OCI-LY3 (cell line): ENCODE data around the gene EDAR.

Experiments
- H2AFZ ChIP-seq: fragments of 200-600, 300-600 bp; shearing (Covaris generic); 2 replicates; pipeline ENCODE4 v1.6.0; 2014; ENCODE audit warnings: antibody characterized with exemption, low read depth, low read length
- H3K27ac ChIP-seq: fragments of 200-600, 300-600 bp; sonication (generic); 2 replicates; pipeline ENCODE4 v1.5.1; 2014; ENCODE audit warnings: mild to moderate bottlenecking, low read length, moderate library complexity, mixed read lengths
- H3K27me3 ChIP-seq: fragments of 200-600, 300-600 bp; sonication (generic); 2 replicates; pipeline ENCODE4 v1.6.1; 2014; ENCODE audit warnings: low read depth, low read length, mixed read lengths
- H3K36me3 ChIP-seq: fragments of 200-600, 300-600 bp; sonication (generic); replicated peaks from 2 replicates; pipeline ENCODE3; 2014; ENCODE audit warnings: low read depth, low read length, mixed read lengths
- H3K4me1 ChIP-seq: fragments of 300-600, 200-600 bp; sonication (generic); 2 replicates; pipeline ENCODE4 v1.6.1; 2014; ENCODE audit warnings: low read length, mixed read lengths
- H3K4me2 ChIP-seq: fragments of 200-600, 300-600 bp; sonication (generic); 2 replicates; pipeline ENCODE4 v1.6.1; 2014; ENCODE audit warnings: low read length, mixed read lengths
- H3K4me3 ChIP-seq: fragments of 300-600, 200-600 bp; sonication (generic); 2 replicates; pipeline ENCODE4 v1.5.1; 2014; ENCODE audit warnings: antibody characterized with exemption, mild to moderate bottlenecking, low read length, moderate library complexity
- H3K79me2 ChIP-seq: fragments of 300-600, 200-600 bp; shearing (Covaris generic); 2 replicates; pipeline ENCODE4 v1.6.1; 2014; ENCODE audit warnings: mild to moderate bottlenecking, low read length, mixed read lengths
- H3K9ac ChIP-seq: fragments of 300-600, 200-600 bp; shearing (Covaris generic); 2 replicates; pipeline ENCODE4 v1.6.0; 2014; ENCODE audit warnings: mild to moderate bottlenecking, low read length, moderate library complexity
- H3K9me3 ChIP-seq: fragments of 200-600, 300-600 bp; shearing (Covaris generic); 2 replicates; pipeline ENCODE4 v1.6.1; 2014; ENCODE audit warnings: low read length, mixed read lengths; ENCODE audit not compliant: insufficient read depth
- H4K20me1 ChIP-seq: fragments of 200-600, 300-600 bp; sonication (generic); 2 replicates; pipeline ENCODE4 v1.6.1; 2016; ENCODE audit warnings: low read length, mixed read lengths; ENCODE audit not compliant: insufficient read depth
- CTCF ChIP-seq: fragments of 200-600, 300-600 bp; sonication (generic); IDR thresholded peaks from 2 replicates; pipeline ENCODE4 v1.5.1; 2014; ENCODE audit warnings: antibody characterized with exemption, low read length, low read depth
- EZH2phosphoT487 ChIP-seq: fragments of 200-600 bp; shearing (Covaris generic); IDR thresholded peaks from 2 replicates; pipeline ENCODE4 v1.6.1; 2018; ENCODE audit warnings: antibody characterized with exemption, mixed run types, low read depth

EDAR gene

GRCh38 chr2:108967757-108968156 is 21.3 kb downstream of the EDAR start:
- peaks cover 11% of the 10 kb centered on the region; the same call in 1 of the 2 replicates for H3K27me3 ChIP-seq
- H3K27ac ChIP-seq = no peak overlapping the region
- TF ChIP-seq EZH2phosphoT487 (no peak), CTCF (no peak)
- H3K4me1 ChIP-seq = no peaks in the 10 kb centered on the region
- H3K9ac ChIP-seq = no peak overlapping the region
- no peak overlapping the region for H3K4me2 ChIP-seq
- no peaks in the 10 kb centered on the region for H3K79me2 ChIP-seq
- no peaks in the 10 kb centered on the region for H3K36me3 ChIP-seq
- no peaks in the 10 kb centered on the region for H3K9me3 ChIP-seq
- no peak overlapping the region for H2AFZ ChIP-seq
- H4K20me1 ChIP-seq = no peaks in the 10 kb centered on the region
- no peak overlapping the region for H3K4me3 ChIP-seq

DNA sequence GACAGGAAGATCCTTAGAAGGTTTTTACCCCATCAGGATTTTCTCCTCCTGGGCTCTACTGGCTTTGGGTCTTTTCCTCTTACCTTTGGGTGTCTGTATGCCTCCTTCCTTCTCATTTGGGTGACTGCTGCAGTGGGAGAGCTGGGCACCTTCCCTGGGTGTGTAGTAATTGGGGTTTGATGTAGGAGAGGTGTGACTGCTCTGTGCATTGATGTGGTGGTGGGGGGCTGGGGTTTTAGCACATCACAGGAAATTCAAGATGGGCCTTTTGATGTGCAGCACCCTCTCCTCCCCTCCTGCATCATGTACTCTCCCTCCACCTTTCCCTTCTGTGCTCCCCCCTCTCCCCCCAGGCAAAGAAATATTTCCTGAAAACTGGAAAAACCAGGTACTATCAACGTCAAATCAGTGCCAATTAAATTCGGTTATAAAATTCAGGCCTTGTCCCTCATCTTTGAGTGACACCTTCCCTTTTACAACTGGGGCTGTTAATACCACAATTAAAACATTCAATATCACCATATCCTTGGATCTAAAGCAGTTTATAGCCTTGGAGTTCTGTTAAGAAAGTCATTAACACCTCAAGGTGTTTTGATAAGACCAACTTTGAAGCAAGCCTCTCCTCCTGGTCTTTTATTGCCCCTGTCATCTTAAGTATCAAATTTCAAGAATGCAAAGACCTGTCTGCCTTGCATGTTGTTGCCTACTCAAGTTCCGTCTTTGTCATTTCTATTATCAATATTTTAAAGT is 23.3 kb downstream of the EDAR start:
- Histone ChIP-seq H3K9me3 (no peaks in the 10 kb centered on the region), H3K4me3 (no peak overlapping the region), H3K27me3 (peaks cover 11% of the 10 kb centered on the region; the same call in 1 of the 2 replicates), H2AFZ (no peak overlapping the region), H3K36me3 (no peaks in the 10 kb centered on the region), H3K9ac (no peak overlapping the region), H3K4me1 (no peaks in the 10 kb centered on the region), H3K4me2 (no peak overlapping the region), H3K79me2 (no peaks in the 10 kb centered on the region), H4K20me1 (no peaks in the 10 kb centered on the region), H3K27ac (no peak overlapping the region)
- TF ChIP-seq EZH2phosphoT487 = no peak
- no peak for TF ChIP-seq CTCF

DNA sequence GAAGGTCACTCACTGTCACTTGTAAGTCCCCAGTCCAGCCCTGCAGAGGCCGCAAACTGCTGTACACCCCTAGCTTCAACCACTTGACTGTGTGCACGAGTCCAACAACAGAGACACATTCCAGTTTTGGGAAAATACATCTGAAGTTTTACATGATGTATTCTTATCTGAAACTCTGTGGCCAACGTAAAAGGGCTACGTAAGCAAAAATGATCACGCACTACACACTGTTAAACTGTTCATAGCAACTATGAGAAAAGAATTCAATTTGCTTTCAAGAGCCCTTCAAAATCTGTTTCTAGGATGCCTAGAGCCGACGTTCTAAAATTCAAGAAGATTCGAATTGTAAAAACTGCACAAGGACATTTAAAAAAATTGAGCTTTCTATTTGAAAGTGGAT is 26.0 kb downstream of the EDAR start:
- H3K27ac ChIP-seq = no peak overlapping the region
- no peaks in the 10 kb centered on the region for H3K79me2 ChIP-seq
- H3K4me1 ChIP-seq = no peaks in the 10 kb centered on the region
- no peak for TF ChIP-seq EZH2phosphoT487
- TF ChIP-seq CTCF = no peak
- no peaks in the 10 kb centered on the region for H3K36me3 ChIP-seq
- H3K4me2 ChIP-seq = no peak overlapping the region
- no peak overlapping the region for H2AFZ ChIP-seq
- H3K27me3 ChIP-seq = peaks cover 4% of the 10 kb centered on the region; the same call in 1 of the 2 replicates
- H3K9me3 ChIP-seq = no peaks in the 10 kb centered on the region
- no peak overlapping the region for H3K9ac ChIP-seq
- H3K4me3 ChIP-seq = no peak overlapping the region
- no peaks in the 10 kb centered on the region for H4K20me1 ChIP-seq

GRCh38 chr2:108961796-108962195 is 27.2 kb downstream of the EDAR start:
- Histone ChIP-seq H3K36me3 (no peaks in the 10 kb centered on the region), H3K27me3 (0 out of 2 replicates have a peak, but pooled peaks cover 4% of the 10 kb centered on the region), H3K9me3 (no peaks in the 10 kb centered on the region), H3K9ac (no peak overlapping the region), H3K4me1 (no peaks in the 10 kb centered on the region), H3K4me2 (no peak overlapping the region), H3K27ac (no peak overlapping the region), H3K4me3 (no peak overlapping the region), H3K79me2 (no peaks in the 10 kb centered on the region), H4K20me1 (no peaks in the 10 kb centered on the region), H2AFZ (no peak overlapping the region)
- TF ChIP-seq EZH2phosphoT487 = no peak
- TF ChIP-seq CTCF = no peak
